Left lobe of liver (tissue), 2 donors: ENCODE data around the gene TMEM238. TPM values are rescaled to one million over a fixed set of nuclear protein-coding genes. Genes with fewer than 3 reads are reported as not detected.

ENCODE experiments used
- ATAC-seq: fragments of 200-7000 bp; cut with Tn5 transposase; one replicate; pipeline ENCODE4 v1.9.1; 2020; ENCODE audit warnings: mild to moderate bottlenecking, moderate library complexity
- DNase-seq: peaks from one replicate; pipeline ENCODE4 v3.0.0-alpha.2; 2020; ENCODE audit warnings: low spot score
- total RNA-seq: library from RNA; stranded (reverse); gene quantifications from one replicate; pipeline ENCODE4 v1.2.1, GENCODE V29; 2021
- donor health status: DM: no; HTN: no; CAD: no; lungs with moderate emphysema.
- donor health status: DM: no; HTN: yes; CAD: no.

The TMEM238 gene
- total RNA-seq, 1 donor from 2014 or later, result 26.6 TPM

DNA sequence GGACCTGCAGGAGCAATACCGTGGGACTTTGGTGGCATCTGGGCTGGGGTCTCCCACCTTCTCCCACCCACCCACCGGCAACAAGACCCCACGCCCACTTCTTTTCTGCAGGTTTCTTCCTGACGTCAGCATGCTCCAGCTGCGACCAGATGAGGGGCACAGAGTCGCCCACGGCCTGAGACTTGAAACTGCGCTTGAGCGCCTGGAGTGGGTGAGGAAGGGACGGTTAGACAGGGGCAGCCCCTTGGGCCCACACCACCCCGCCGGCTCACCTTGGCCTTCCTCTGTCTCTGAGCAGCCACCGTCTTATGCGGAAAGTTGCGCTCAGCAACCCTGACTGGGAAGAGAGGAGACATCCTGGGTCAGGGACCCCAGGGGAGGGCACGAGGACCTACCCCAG lies 23.2 kb downstream of the TMEM238 start:
- ATAC-seq, result no peak
- no peak for DNase-seq

DNA sequence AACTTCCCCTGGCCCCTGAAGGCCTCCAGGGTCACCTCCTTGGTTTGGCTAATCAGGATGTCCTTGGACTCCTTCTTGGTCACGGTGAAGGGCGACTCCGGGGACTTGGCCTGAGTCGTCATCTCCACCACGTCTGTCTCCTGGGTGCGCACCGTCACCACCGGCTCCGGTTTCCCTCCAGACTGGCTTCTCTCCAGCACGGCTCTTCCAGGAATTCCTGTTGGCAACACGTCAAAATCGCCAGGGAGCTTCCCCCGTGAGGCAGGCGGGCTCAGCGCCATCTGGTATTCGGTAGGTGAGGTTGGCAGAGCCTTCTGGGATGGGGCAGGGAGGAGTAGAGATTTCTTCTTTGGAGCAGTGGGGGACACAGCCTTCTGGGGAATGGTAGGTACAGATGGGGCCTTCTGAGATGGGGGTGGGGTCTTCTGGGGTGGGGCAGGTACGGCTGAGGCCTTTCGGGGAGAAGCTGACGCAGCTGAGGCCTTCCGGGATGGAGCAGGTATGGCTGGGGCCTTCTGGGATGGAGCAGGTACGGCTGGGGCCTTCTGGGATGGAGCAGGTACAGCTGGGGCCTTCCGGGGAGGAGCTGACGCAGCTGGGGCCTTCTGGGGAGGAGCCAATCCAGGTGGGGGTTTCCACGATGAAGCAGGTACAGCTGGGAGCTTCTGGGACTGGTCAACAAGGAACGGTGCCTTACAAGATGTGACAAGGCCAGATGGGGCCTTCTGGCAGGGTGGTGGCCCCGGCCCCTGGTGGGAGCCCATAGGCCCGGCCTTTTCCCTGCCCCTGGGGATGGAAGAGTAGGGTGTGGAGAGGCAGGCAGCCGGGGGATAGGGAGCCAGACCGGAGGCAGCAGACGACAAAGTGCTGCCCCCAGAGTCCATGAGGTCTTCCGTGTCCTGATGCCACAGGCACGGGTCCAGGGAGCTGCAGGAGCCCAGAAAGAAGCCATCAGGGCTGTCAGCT lies 24.9 kb downstream of the TMEM238 start:
- no peak for DNase-seq
- ATAC-seq, result no peak

DNA sequence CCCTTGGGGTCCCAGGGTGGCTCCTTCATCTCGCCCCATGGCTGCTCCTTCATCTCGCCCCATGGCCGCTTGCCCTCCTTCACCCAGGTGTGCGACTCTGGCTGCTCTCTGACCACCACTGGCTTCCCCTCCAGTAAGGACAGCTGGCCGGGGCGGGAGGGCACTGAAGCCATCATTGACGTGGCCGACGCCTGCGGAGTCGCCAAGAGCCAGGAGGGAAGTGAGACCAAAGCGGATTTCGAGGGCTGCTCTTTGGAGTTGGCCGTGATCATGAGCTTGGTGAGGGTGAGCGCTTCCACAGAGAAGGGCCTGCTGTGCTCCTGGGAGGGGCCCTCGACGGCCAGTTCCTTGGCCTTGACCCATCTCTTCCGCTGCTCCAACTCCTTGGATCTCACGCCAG lies 25.6 kb downstream of the TMEM238 start:
- ATAC-seq (no peak), DNase-seq (no peak)

DNA sequence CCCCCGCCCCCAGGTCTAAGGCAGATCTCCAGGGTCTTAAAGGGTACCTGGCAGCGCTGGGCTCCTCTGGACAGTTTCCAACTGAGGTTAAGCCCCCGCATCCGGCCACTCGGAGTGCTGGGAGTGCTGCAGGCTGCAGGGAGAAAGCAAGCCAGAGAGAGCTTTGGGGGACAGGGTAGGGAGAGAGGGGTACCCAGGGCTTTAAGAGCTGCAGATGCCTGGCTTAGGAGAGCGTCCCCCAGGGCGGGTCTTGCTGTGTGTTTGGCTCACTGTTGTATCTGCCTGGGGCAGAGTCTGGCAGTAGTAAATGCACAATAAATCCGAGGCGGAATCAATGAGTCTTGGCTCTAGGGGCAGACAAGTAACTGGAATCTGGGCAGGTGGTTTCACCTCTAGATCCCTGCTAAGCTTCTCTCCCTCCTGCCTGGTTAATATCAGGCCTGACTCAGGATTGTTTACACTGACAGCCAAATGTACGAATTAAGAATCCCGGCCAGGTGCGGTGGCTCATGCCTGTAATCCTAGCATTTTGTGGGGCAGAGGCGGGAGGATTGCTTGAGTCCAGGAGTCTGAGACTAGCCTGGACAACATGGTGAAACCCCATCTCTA lies 28.8 kb downstream of the TMEM238 start:
- ATAC-seq (no peak), DNase-seq (no peak)

DNA sequence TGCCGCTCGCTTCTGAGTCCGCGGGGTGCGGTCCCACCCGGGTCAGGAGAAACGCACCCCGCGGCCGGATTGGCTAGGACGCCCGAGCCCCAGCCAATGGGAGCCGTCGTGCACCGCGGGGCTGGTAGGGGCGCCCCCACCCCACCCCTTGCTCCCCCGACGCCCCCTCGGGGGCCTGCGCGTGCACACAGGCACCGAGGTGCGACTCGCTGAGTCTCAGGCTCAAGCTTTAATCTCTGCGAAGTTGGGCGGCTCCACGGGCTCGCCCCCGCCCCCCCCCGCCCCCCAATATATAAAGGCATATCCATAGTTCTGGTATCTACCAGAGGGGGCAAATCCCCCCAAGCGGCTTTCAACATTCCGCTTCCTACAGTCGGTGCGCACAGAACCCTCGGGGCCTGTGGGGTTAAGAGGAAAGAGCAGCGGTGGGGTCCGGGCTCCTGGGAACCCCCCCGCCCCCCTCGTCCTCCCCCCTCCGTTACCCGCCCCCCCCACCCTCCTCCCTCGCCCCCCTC lies 29.3 kb downstream of the TMEM238 start, which contains the start of gene COX6B2:
Gene COX6B2, minus strand, starts transcription at position 22 of the 515 bp plus-strand sequence. CDS start 198 bp downstream, outside the sequence.
- ATAC-seq (no peak), DNase-seq (no peak)

DNA sequence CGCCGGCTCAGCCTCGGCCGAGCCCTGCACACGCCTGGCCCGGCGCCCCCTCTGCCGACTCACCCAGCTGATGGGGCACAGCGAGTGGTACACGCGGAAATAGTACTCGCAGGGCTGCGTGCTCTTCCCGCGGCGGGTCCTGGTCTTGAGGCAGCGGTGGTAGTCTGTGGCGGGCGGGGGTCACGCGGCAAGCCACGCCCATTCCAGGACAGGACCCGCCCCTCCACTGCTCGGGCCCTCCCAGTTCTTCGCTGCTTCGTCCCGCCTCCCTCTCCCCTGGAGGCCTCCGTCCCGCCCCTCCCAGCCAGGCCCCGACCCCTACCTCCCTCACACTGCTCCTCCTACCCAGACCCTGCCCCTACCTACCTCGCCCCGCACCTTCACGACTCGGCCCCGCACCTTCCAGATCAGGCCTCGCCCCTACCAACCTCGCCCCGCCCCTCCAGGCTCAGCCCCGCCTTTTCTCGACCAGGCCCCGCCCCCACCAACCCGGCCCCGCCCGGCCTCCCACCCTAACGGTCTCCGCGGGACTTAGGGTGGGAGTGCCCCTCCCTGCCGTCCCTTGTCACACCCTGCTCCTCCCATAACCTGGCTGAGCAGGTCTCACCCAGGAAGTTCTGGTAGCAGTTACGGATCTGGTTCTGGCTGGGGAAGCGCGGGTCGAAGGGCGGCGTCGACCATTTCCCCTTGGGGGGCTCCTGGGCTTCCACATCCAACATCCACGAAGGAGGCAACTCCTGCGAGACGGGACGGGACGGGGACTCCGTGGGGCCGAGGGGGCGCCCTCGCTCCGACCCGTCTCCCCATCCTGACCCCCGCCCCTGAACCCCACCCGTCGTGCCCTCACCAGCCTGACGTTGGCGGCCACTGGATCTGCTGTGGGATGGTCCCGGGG lies 30.0 kb downstream of the TMEM238 start:
- ATAC-seq (peak; percentile 83), DNase-seq (no peak)

DNA sequence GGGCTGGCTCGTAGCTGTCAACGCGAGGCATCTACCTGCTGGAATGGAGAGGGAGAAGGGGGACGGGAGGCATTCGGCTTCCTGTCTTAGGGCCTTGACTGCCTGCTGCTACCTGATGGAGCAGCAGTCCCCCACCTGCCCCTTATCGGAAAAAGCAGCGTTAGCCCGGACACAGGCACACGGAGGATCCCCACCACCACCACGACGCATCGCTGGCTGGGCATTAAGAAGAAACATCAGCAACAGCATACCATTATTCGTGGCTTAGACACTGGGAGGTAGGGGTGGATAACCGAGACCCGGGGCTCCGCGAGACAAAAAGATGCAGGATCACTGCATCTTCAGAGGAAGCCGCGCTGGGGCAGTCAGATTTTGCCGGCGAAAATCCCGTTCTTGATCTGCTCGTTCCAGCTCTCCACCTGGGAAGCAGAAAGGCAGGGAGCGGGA lies 30.7 kb downstream of the TMEM238 start:
- DNase-seq (no peak), ATAC-seq (no peak)

DNA sequence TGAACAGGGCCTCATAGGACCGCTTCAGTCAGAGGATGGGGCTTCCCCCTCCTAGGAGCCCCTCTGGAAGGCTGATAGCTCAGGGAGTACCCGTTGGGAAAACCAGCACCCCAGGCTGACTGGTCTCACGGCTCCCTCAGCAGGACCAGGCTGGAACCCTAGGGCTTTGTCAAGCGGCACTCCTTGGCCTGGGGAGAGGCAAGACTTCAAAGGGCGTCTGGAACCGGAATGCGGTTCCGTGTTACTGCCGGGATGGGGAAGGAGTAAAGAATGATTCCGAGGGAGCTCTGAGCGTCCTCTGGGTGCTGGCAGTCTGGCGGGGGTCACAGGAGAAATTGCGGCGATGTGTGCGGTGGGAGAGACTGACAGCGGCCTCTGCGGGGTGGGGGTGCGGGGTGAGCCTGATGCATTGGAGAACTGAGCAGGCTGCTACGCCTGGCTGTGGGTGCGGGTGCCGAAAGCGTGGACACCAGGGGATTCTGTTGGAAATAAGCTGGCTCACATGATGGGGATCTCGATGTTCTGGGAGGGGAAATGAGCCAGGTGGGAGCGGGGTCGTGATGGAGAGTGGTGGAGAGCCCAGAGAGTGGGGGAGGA lies 31.4 kb downstream of the TMEM238 start:
- DNase-seq (no peak), ATAC-seq (no peak)

DNA sequence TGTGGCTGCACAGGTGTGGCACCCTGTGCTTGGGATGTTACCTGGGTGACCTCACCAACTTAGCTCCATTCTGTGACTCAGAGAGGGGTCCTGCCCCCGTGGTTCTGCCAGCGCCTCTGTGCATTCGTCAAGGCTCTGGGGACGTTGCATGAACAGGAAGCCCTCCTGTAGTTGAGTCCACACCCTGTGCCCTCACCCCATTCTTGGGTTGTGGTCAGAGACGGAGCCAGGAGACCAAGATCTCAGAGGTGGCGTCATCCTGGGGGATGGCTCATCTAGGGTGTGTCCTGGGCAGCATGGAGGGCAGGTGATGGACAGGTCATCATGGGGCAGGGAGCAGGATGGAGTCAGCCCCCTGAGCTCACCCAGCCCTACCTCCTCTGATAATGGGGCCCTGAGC lies 32.1 kb downstream of the TMEM238 start:
- ATAC-seq (no peak), DNase-seq (no peak)

DNA sequence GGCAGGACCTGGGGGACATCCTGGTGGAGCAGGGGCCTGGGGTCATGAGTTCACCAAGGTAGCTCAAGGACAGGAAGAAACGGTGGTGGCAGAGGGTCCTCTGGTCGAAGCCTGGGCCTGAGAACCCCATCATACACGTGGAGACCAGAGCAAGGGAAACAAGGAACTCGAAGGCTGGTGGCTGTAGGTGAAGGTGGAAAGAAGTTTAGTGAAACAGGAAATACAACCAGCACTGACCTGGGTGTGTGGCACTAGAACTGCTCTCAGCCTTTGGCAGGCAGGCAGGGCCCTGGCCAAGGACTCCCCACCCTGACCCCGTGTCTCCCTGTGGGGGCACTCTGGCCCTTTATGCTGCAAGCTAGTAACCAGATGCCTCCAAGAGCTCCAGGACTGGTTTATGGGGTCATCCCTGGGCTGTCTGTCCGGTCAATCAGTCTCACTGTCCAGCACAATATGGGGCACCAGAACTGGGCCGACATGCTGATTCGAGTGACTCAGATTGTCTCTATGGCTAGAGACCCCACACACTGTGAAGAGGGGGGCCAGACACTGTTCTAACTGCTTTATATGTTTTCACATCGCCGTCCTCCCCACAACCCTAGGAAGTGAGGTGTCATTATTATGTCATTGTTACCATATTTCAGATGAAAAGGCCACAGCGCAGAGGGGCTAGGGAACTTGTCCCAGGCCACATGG lies 33.3 kb downstream of the TMEM238 start:
- ATAC-seq (no peak), DNase-seq (no peak)

DNA sequence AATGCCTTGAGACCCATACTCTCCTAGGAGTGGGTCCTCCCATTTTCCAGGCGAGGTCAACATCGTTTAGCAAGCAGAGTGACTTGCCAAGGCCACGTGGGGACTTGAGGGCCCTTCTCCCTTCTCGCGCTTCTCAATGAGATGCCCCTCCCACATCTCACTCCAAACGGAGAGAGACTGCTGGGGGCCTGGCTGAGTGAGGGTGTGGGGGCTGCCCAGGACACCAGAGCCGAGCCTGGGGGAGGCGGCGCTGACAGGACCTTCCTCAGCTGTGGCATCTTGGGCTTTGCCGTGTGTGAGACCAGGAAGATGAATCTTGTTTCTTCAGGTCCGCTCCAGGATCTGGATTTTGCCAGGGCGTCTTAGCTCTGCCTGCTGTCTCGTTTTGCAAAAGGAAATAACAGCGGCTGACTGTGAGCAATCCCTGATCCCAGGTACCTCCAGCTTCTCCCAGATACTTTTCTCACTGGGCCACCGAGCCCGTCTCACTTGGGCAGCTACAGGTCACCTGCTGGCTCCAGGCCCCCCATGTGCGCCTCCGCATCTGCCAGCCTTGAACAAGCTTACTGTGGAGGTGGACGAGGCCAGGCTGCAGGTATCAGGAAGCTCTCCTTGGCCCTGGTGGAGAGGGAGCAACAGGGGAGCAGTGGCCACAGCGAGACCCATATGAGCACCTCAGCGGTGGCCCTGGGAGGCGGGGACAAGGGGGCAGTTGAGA lies 35.6 kb downstream of the TMEM238 start:
- no peak for ATAC-seq
- no peak for DNase-seq

DNA sequence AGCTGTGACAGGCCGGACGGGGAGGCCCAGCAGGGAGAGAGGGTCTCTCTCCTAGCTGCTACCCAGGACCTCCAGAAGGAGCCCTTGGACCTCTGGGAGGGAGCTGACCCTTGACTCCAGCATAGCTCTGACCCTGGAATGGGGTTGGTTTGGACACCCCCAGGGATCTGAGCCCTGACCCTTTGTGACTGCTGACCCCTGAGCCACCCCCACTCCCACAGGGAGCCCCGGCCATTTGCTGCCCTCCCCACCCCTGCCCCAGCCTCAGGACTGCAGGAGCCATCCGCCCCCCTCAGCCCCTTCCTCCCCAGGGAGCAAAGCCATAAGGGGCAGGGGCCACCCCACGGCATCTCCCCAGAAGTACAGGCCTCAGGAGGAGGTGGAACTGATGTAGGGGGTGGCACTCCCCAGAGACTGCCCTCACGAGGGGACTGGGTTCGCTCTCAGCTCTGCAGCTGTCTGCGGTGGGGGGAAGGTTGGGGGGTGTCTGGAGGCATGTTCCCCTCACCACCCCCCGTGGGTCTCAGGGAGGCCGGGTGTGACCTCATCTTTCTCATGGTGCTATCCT lies 36.6 kb downstream of the TMEM238 start:
- no peak for DNase-seq
- no peak for ATAC-seq

DNA sequence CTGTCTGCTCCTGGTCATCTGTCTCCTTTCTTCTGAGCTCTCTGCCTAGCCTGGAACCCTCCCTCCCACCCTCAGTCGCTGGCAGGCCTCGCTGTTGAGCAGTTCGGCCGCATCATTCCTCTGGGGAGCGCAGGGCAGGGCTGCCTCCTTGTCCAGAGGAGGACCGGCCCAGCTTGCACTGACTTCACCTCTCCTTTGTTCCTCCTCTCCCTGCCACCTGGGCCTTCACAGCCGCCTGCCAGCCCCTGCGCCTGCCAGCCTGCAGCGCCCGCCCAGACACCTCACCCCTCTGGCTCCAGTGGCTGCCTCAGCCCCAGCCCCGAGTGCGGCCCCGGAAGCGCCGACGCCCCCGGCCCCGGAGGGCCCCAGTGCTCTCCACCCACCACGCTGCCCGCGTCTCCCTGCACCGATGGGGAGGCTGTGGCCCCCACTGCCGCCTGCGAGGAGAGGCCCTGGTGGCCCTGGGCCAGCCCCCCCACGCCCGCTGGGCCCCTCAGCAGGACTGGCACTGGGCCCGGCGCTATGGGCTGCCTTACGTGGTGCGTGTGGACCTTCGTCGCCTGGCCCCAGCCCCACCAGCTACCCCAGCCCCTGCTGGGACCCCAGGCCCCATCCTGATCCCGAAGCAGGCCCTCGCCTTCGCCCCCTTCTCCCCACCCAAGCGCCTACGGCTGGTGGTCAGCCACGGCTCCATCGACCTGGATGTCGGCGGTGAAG lies 37.2 kb downstream of the TMEM238 start:
- ATAC-seq (no peak), DNase-seq (no peak)

DNA sequence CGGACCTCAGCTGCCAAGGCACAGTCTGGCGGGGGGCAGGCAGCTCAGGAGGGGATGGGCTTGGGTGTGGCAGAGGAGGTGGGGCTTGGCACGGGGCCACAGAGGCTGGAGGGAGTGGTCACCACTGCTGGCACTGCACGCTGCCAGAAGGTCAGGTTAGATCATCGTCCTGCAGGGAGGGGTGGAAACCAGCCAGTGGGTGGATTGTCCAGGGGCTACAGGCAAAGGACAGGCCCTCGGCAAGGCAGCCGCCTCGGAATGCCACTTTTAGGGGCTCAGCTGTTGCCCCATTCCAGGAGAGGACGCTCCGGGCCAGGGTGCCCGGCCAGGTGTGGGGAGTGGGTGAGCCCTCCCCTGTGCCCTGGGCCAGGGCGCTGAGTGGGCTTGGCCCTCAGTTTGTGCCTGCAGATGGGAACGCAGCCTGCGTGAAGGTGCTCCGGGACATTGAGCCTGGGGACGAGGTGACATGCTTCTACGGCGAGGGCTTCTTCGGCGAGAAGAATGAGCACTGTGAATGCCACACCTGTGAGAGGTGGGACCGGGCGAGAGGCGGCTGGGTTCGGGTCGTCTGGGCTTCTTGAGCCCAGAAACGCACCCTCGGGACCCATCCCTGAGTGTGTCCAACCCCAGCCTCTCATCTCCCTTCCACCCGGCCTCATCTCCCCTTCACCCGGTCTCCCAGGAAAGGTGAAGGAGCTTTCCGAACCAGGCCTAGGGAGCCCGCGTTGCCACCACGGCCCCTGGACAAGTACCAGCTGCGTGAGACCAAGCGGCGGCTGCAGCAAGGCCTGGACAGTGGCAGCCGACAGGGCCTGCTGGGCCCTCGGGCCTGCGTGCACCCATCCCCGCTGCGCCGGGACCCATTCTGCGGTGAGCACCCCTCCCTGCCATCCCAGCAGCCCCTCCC lies 38.0 kb downstream of the TMEM238 start:
- peak; percentile 18 for ATAC-seq
- no peak for DNase-seq

DNA sequence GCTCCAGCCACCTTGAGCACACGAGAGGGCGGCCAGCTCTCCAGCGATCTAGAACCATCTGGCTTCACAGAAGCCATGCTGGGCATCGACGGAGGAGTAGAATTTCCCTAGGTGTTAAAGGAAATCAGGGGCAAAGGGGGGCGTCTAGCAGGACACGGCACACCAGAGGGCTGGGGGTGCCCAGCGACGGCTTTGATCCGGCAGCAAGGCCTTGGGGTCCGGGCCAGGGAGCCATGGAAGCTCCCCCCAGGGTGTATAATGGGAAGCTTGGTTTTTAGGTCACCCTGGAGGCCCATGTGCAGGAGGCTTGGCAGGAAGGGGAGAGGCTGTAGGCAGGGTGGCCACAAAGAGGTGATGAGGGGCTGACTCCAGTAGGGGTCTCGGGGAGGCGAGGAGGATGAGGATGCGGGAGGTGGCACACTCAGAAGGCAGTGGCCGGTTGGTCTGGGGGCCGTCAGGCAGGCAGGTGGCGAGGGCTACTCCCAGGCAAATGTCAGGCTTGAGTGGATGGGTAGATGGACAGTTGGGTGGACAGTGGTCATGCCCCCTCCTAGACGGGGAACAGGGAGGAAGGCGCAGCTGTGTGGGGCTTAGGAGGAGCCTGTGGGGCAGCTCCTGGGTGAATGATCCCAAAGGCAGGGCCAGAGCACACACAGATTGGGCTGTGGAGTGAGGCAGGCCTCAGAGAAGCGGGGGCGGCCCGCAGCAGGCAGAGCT lies 38.8 kb downstream of the TMEM238 start:
- no peak for DNase-seq
- no peak for ATAC-seq

DNA sequence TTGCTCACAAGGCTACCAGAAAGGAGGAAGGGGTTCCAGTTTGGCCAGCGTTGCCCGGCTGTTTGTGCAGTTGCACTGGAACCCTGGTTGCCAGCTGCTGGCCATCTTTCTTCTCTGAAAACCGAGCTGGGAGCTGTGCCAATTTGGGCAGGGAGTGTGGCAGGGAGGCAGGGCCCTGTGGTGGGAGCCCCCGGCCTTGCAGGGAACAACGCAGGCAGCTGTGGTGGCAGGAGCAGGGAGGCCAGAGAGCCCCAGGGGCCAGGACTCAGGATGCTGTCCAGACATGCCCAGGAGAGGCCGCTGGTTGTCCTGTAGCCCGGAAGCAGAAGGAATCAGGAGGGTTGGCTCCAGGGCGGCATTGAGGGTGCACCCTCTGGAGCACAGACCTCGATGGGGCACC lies 39.6 kb downstream of the TMEM238 start:
- ATAC-seq, result no peak
- DNase-seq, result no peak
